NOMO-1 treated with dmso at 0.1 percent for 144 hours (cell line): ENCODE measurements around the gene SMIM17.
A peak's percentile ranks its signal among the peaks of the same experiment; 100 is the strongest.

Source experiments
- DNase-seq: peaks from one replicate; lab custom pipeline; 2025; ENCODE audit not compliant: unreplicated experiment; lab: John Stamatoyannopoulos, UW

The SMIM17 gene

DNA sequence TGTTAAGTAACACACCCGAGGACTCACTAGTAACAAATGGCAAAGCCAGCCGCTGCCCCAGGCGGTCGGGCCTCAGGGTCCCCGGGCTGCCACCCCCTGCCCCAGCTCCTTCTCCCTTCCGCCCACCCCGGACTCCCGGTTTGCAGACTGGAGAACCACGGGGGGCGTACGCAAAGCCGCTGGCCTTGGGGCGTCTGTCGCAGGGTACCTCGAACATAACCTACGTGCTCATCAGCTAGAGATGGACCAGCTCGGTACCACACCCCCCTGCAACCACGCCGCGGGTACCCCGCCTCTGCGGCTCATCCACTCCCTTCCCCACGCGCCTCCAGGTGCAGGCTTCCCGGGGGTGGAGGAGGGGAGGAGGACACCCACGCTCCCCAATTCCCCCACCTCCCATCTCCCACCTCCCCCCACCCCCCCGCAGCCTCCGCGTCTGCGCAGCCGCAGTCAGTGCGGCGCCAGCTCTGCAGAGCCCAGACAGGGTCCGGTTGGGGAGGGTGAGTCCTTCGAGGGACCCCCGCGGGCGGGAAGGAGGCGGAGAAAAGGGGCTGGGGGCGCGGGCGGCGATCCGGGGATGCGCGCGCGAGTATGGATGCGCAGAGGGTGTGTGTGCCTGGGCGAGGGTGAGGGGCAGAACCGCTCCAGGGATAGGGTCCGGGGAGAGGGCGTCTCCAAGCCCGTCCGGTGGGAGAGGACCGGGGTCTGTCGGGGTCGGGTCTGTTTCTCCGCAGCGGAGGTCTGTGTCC, at the start of gene SMIM17:
TSS of gene SMIM17 (plus strand) at position 449 of the 749 bp plus-strand sequence. CDS start 2,509 bp downstream, outside the sequence.
- no peak for DNase-seq

DNA sequence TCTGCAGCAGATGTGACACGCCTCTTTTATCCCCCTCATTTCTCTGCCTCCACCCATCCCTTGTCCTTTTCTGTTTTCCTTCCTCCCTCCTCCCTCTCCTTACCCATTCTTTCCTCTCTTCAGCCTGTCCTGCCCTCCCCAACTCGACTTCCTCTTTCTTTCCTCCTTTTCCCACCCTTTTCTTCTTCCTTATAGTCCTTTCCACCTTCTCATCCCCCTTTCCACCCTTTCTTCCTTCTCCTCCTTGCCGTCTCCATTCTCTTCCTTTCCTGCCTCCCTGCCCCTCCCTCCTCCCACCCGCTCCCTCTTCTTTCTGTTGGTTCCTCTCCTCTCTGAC, 48.5 kb upstream of the SMIM17 start:
- no peak for DNase-seq

DNA sequence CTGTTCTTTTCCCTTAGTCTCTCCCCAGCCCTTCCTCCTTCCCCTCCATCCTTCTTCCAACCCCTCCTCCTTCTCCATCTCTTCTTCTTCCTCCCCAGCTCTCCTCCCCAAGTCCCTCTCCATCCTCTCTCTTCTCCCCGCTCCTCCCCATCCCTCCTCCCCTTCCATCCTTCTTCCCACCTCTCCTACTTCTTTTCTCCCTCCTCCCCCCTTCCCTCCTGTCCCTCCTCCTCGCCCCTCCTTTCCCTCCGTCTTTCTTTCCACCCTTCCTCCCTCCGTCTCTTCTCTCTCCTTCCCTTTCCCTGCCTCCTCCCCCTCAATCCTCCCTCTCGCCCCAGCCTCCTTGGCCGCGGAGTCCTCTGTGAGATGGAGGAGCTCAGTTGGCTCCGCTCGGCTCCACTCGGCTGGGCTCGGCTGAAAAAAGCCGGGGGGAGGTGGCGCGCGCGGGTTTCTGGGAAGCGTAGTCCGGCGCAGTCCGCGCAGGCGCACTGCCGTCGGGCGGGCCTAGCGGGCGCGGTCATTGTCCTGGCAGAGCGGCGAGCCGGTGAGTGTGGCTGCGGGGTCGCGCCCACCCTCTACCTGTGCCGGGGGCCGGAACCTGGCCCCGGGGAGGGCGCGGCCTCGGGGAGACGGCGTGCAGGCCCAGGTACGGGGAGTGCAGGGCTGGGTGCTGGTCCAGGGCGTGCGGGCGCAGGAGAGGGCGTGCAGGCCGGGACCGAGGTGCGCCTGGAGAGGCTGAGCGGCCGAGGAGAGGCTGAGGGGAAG, 48.0 kb upstream of the SMIM17 start, which contains the start of gene ZNF71:
TSS of gene ZNF71 (plus strand) at position 520 of the 765 bp plus-strand sequence. CDS start 6,257 bp downstream, outside the sequence.
- DNase-seq = peak; percentile 50

DNA sequence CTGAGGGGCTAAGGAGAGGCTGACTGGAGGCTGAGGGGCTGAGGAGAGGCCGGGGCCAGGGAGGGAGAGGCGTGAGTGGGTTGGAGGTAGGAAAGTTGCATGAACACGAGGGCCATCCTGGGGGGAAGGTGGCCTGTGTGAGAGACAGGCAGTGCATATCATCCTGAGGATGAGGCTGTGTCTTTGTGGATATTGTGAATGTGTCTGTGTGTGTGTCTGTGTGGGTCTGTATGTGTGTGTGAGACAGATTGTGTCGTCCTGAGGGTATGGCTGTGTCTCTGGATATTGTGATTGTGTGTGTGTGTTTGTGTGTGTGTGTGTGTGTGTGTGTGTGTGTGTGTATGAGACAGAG, 47.4 kb upstream of the SMIM17 start:
- no peak for DNase-seq

DNA sequence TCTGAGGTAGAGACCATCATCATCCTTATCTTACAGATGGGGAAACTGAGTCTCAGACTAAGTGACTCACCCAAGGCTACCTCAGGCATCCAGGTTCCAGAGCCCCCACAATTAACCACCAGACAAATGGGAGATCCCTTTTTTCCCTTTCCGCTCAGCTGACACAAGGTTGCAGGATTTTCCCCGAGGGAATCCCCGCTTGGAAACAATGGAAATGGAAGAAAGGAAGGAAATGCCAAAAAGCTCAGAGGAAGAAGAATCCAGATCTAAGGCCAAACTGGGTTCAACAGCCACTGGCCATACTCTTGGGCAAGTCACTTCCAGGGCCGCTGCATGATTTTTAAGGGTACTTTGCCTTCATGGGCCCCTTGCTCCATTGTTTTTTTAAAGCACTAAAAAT, 46.3 kb upstream of the SMIM17 start:
- no peak for DNase-seq

DNA sequence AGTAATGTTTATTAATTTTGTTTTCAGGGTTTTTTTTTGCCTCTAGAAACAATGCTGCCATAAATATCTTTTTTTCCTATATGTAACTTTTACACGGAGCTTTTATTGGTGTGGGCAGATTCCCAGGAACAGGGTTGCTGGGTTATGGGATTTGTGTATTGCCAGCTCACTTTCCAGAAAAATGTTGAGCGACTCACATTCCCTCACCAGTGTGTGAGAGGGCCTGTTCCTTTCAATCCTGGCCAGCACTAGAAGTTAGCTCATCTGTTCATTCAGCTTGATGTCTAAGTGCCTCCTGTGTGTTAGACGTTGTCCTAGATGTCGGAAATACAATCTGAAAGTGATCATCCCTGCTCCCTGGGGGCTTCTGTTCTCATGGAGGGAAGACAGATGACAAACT, 45.3 kb upstream of the SMIM17 start:
- no peak for DNase-seq

DNA sequence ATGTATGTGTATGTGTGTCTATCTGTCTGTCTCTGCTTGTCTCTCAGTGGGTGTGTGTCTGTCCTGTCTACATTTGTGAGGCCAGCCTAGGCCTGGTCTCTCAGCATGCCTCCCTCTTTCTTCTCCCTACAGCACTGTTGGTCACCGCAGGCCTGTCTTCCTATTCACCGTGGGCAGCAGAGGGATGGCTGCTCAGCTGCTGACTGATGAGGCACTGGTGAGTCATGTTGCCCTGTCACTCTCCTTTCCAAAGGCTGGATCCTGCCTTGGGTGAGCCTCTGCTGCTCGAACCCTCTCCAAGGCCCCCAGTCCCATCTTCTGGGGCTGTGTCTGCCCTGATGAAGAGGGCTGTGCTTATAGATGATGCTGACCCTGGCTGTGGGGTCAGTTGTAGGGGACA, 41.6 kb upstream of the SMIM17 start:
- no peak for DNase-seq

DNA sequence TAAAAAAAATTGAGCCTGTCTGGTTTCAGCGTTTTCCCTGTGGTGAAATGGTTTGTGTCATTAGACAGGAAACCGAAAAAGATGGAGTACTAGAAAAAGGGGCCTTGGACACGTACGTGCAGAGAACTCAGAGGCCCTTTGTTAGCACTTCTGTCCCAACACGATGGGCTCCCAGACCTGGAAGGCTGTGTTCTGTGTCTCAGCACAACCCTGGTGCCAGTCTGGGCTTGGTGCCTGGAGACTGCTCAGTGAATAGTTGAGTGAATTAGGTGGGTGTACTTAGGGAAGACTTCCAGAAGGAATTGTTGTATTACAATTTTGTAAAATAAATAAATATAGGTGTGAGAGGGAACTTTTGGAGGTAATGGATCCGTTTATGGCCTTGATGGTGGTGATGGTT, 39.1 kb upstream of the SMIM17 start:
- DNase-seq = no peak

DNA sequence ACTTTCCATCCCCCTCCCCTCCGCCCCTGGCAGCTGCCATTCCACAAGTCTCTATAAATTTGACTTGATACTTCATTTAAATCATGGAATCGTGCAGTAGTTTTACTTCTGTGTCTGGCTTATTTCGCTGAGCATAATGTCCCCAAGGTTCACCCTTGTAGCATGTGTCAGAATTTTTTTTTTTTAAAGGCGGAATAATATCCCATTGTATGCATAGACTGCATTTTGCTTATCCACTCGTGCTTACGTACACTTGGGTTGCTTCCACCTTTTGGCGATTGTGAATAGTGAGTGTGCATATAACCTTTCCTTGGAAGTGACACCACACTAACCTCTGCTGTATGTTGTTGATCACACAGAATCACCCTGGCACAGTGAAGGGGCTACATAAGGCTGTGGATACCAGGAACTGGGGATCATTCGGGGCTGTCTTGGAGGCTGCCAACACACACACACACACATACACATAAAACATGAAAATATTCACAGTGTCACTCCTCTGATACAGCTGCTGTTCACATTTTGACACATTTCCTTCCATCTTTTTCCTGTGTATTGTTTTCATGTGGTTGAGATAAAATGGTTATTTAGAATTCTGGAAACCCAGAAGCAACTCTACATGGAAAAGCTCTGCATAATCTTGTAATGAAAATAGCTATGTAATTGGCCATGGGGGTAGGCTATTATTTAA, 34.5 kb upstream of the SMIM17 start:
- no peak for DNase-seq

DNA sequence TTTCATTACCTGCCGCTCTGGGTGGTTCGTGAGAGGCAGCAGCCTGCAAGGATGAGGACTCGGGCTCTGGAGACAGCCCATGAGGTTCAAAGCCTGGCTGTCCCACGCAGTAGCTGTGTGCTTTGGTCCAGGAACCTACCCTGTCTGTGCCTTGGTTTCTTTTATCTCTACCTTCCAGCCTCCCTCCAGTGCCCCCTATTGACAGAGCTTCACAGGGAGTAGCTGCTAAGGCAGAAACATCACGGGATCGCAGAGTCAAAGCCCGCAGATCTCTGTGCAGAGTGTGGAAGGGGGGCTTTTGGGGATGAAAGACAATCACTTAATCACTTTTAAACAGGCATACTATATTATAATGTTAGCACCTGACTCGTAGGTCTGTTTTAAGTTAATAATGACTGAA, 31.7 kb upstream of the SMIM17 start:
- DNase-seq = no peak

DNA sequence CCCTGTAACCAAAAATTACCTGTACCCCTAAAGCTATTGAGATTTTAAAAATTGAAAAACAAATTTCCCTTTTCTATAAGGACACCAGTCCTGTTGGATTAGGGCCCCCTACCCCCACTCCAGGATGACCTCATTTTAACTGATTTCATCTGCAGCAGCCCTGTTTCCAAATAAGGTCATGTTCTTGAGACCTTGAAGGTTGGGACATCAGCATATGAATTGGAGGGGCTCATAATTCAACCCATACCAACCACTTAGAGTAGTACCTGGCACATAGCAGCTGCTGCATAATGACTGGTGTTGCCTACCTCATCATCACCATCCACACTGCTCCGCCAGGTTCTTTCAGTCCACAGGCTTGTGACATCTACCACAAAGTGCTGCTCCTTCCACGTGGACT, 30.2 kb upstream of the SMIM17 start:
- DNase-seq = no peak

DNA sequence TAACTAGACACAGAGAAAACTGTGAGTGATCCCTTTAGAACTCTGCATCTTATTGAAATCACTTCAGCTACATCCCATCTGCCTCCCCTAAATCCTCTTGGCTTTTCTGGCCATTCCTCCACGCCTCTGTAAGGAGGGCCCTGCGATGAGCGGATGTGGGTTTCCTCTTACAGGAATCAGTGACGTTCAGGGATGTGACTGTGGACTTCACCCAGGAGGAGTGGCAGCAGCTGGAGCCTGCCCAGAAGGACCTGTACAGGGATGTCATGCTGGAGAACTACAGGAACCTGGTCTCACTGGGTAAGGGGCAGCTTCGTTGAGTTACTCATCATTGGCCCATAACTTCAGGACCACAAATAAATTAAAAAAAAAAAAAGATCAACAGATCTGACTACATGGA, 29.3 kb upstream of the SMIM17 start:
- DNase-seq = no peak

DNA sequence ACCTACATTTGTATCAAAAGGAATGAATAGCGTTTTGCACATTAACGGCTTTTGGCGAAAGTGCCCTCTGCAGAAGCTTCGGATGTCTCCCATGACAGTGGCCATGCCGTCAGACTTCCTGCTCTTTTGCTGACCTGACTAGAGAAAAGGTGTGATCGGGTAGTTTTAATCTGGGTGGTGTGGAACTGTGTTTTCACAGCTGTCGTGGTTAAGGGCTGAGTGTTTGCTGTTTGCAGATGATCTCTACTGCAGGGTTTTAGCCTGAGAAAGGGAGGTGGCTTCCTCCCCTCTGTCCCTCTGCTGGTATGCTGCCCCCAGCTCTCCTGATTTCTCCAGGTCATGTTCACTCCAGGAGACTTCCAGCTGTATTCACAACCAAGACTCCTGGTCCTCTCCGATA, 25.4 kb upstream of the SMIM17 start:
- no peak for DNase-seq

DNA sequence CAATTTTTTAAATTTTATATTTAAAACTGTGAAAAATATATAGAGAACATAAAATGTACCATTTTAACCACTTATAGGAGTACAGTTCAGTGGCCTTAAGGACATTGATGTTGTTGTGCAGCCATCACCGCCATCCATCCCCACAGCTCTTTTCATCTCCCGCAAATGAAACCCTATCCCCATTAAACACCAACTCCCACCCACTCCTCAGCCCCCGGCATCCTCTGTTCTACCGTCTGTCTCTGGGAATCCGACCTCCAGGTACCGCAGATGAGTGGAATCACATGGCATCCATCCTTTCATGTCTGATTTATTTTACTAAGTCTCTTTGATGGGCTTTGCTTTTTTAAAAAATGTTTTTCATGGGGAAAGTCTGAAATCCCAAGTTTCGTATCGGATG, 23.8 kb upstream of the SMIM17 start:
- DNase-seq = no peak

DNA sequence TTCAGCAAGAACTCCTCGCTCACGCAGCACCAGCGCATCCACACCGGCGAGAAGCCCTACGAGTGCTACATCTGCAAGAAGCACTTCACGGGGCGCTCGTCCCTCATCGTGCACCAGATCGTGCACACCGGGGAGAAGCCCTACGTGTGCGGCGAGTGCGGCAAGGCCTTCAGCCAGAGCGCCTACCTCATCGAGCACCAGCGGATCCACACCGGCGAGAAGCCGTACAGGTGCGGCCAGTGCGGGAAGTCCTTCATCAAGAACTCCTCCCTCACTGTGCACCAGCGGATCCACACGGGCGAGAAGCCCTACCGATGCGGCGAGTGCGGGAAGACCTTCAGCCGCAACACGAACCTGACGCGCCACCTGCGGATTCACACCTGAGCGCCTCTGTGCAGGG, 20.6 kb upstream of the SMIM17 start:
- no peak for DNase-seq

DNA sequence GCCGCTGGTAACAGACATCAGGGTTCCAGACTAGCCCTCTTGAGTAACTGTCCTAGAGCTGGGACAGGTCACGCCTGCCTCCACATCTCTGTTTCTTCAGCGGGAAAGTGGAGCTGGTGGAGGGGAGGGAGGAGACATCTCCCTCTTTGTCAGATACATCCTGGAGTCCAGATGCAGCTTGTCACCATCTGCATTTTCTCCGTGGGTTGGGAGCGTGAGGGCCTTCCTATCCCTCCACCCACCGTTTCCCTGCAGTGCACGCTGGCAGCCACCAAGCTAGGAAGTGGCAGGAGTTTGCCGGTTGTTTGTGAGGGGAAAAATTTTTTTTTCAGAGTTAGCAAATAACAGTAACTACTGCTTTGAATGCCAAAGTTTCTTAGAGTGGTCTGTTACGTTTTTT, 20.0 kb upstream of the SMIM17 start:
- DNase-seq = no peak

DNA sequence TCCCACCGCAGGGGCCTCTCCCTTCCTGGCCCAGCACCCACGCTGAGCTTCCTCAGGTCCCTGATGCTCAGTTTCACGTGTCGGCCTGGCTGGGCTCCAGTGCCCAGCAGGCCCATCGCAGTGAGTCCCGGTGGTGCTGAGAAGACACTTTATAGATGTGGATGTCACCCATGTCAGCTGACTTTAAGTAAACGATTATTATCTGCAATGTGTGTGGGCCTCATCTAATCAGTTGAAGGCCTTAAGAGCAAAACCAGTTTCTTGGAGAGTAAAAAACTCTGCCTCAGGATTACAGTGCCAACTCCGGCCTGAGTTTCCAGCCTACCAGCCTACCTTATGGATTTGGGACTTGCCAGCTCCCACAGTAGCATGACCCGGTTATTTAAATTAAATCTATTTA, 17.3 kb upstream of the SMIM17 start:
- DNase-seq = no peak

DNA sequence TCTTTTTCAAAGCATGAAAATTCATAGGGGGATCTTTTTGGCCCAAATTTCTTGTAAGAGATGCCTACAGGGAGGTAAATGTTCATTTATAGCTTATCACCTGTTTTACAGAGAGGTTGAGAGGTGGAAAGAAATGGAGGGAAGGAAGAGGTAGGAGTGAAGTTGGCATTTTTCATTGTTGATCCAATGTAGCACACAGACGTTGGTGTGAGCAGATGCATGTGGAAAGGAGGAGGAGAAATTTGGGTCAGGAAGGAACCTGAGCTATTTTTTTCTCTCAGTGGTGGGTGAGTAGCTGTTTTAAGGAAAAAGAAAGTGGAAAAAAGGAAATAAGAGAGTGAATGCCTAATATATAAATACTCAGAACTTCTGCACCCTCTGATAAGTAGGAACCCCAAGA, 9.9 kb upstream of the SMIM17 start:
- no peak for DNase-seq

DNA sequence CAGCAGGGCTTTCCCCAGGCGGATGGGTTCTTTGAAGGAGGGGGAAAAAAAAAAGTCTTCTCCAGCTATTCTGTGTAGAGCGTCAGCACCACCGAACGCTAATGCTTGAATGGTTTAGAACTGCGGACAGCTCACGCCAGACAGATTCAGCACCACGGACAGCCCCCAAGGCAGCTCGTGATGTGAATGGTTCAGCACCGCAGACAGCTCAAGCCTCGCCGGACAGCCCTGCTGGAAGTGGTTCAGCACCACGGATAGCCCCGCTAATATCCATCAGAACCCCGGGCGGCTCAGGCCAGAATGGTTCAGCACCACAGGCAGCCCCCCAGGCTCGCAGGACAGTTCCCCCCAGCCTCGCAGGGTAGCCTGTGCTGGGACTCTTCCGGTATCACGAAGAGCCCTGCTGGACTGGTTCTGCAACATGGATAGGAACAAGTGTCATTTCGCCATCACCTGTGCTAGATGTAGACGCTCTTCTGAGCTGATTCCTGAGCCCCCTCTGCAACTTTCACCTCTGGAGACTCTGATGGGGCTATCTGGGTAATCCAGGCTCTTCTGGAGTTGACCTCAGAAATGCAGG, 4.9 kb upstream of the SMIM17 start:
- peak; percentile 55 for DNase-seq

DNA sequence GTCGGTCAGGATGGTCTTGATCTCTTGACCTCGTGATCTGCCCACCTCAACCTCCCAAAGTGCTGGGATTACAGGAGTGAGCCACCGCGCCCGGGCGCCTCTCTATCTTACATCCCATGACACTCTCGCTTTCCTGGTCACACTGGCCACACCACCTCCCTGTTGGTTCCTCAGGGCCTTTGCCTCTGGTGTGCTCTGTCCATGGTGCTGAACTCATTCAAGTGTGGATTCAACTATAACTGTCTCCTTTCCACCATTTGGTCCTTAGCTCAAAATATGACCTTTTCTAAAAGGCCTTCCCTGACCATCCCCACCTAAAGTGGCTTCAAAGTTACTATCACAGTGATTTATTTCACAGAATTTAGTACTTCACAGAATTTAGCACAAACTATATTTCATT, 3.7 kb upstream of the SMIM17 start:
- DNase-seq = no peak

DNA sequence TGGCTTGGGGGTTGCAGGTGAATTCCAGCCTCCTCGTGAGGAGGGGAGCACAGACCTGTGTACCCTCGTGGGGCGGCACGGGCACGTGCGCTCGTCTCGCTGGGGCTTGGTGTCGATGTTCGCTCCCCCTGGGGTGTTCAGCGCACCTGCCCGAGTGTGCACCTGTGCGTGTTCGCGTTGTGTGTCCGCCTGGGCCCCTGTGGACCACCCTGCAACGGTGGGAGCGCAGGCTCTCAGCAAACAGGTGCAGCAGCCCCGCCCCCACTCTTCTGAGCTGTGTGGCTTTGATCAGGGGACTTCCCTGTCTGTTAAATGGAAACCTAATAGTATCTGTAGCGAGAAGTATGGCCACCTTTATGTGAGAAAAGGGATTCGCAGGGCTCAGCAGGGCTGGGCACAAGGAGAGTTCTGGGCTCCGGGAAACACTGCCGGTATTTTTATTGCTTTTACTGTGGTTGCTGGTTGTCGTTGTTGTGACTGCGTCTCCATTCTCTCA, 549 bp downstream of the SMIM17 start:
- DNase-seq = no peak

DNA sequence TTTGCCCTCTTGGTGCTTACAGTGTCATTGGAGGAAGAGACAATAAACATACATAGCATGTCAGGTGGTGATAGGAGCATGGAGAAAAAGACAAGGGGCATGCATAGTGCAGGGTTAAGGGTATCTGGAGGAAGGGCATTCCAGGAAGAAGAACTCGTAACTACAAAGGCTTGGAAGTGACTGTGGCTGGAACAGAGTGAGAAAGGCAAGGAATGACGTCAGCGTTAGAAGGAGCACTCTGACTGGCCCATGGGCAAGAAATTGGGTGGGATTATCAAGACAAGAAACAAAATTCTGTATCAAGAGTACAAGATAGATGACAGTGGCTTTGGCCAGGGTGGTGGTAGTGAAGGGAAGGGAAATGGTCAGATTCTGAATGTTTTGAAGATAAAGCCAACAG, 11.2 kb downstream of the SMIM17 start:
- DNase-seq = no peak
